H1 (cell line): ENCODE data around the gene SLC13A4. TPM values are rescaled to one million over a fixed set of nuclear protein-coding genes. Genes with fewer than 3 reads are reported as not detected.

Source experiments
- CTCF ChIA-PET: fragments of 300-600 bp; sonication (Branson Sonifier 250); formaldehyde crosslinking; loops from one replicate; lab custom pipeline; 2021; ENCODE audit not compliant: partially characterized antibody; lab: Charles Lee
- POLR2A ChIA-PET: fragments of 300-600 bp; sonication (Branson Sonifier 250); formaldehyde crosslinking; loops from one replicate; lab custom pipeline; 2021; ENCODE audit warnings: inconsistent platforms; ENCODE audit not compliant: partially characterized antibody; lab: Charles Lee
- DNase-seq, 2 experiments: peaks; one replicate each; pipeline versions ENCODE4 v3.0.0 to v3.0.0-alpha.2; 2010 to 2022; ENCODE audit warnings: low spot score in 2 of 2, low read depth in 1 of 2, mixed read lengths in 1 of 2
- FAIRE-seq: peaks from 2 replicates; lab custom pipeline; 2011; peaks lifted over from hg19 to GRCh38; lab: Jason Lieb, UNC
- H2AFZ ChIP-seq: 2 replicates; pipeline ENCODE4 v1.8.1; 2012; ENCODE audit warnings: low read length, inconsistent platforms
- H2AK5ac ChIP-seq: 2 replicates; pipeline ENCODE4 v1.6.1; 2013; ENCODE audit warnings: low read depth, low read length
- H2BK120ac ChIP-seq: replicated peaks from 2 replicates; pipeline ENCODE3; 2013; ENCODE audit warnings: low read depth, low read length, inconsistent platforms
- H2BK12ac ChIP-seq: 2 replicates; pipeline ENCODE4 v1.6.1; 2013; ENCODE audit warnings: low read depth, low read length
- H2BK15ac ChIP-seq: 2 replicates; pipeline ENCODE4 v1.6.1; 2013; ENCODE audit warnings: low read length
- H2BK20ac ChIP-seq: 2 replicates; pipeline ENCODE4 v1.6.1; 2013; ENCODE audit warnings: low read length
- H2BK5ac ChIP-seq: 2 replicates; pipeline ENCODE4 v1.6.1; 2013; ENCODE audit warnings: low read depth, low read length
- H3K14ac ChIP-seq: 2 replicates; pipeline ENCODE4 v1.6.1; 2013; ENCODE audit warnings: inconsistent platforms; ENCODE audit not compliant: insufficient read length
- H3K18ac ChIP-seq: 2 replicates; pipeline ENCODE4 v1.6.1; 2013; ENCODE audit warnings: low read length; ENCODE audit errors: extremely low read depth
- H3K23ac ChIP-seq: 2 replicates; pipeline ENCODE4 v1.6.1; 2013; ENCODE audit warnings: inconsistent platforms; ENCODE audit not compliant: insufficient read length
- H3K23me2 ChIP-seq: 2 replicates; pipeline ENCODE4 v1.6.1; 2013; ENCODE audit warnings: low read depth, low read length
- H3K27ac ChIP-seq: 2 replicates; pipeline ENCODE4 v1.6.1; 2011; ENCODE audit warnings: low read depth, low read length, inconsistent platforms
- H3K27me3 ChIP-seq, 4 experiments: replicated peaks in 1 of 4; 1 replicate in 1 of 4; 2 replicates in 3 of 4; pipeline versions ENCODE4 v1.6.1 to v1.8.1; 2011 to 2013; ENCODE audit warnings: low read length in 3 of 4, mild to moderate bottlenecking in 3 of 4, inconsistent platforms in 2 of 4, mixed read lengths in 2 of 4, moderate library complexity in 1 of 4; ENCODE audit not compliant: control insufficient read depth in 3 of 4, insufficient read depth in 3 of 4; ENCODE audit errors: extremely low read depth in 1 of 4
- H3K36me3 ChIP-seq, 4 experiments: 2 replicates each; pipeline versions ENCODE4 v1.6.1 to v1.8.1; 2011 to 2013; ENCODE audit warnings: mild to moderate bottlenecking in 4 of 4, low read length in 3 of 4, moderate library complexity in 2 of 4, control low read depth in 1 of 4, inconsistent platforms in 1 of 4; ENCODE audit not compliant: insufficient read depth in 4 of 4, control insufficient read depth in 2 of 4
- H3K4ac ChIP-seq: replicated peaks from 2 replicates; pipeline ENCODE3; 2013; ENCODE audit warnings: low read length, low read depth, mixed read lengths, inconsistent platforms; ENCODE audit not compliant: insufficient read length
- H3K4me1 ChIP-seq, 4 experiments: replicated peaks in 1 of 4; 1 replicate in 1 of 4; 2 replicates in 3 of 4; pipeline versions ENCODE4 v1.6.1 to v1.8.1; 2011 to 2013; ENCODE audit warnings: low read length in 3 of 4, inconsistent platforms in 2 of 4, mixed read lengths in 1 of 4; ENCODE audit not compliant: insufficient read depth in 4 of 4, control insufficient read depth in 3 of 4
- H3K4me2 ChIP-seq, 2 experiments: 2 replicates each; pipeline versions ENCODE4 v1.6.1 to v1.8.1; 2011 to 2013; ENCODE audit warnings: low read depth in 2 of 2, low read length in 2 of 2, control low read depth in 1 of 2, inconsistent platforms in 1 of 2, mild to moderate bottlenecking in 1 of 2; ENCODE audit not compliant: insufficient read depth in 1 of 2
- H3K4me3 ChIP-seq, 4 experiments: fragments of 200-600, 300-600 bp in 1 of 4; sonication (generic), shearing (Covaris generic), sonication (Bioruptor Twin) in 1 of 4; 2 replicates each; pipeline versions ENCODE4 v1.5.1 to v1.8.1; 2011 to 2016; ENCODE audit warnings: low read length in 4 of 4, low read depth in 3 of 4, control low read depth in 2 of 4, inconsistent platforms in 2 of 4, mild to moderate bottlenecking in 2 of 4, mixed read lengths in 1 of 4, moderate library complexity in 1 of 4; ENCODE audit not compliant: insufficient read depth in 2 of 4; ENCODE audit errors: extremely low read depth in 1 of 4
- H3K56ac ChIP-seq: replicated peaks from 2 replicates; pipeline ENCODE3; 2013; ENCODE audit warnings: low read depth, mild to moderate bottlenecking, mixed read lengths, low read length, inconsistent platforms; ENCODE audit not compliant: insufficient read length
- H3K79me1 ChIP-seq: 2 replicates; pipeline ENCODE4 v1.6.1; 2013; ENCODE audit warnings: low read depth, low read length, control low read depth
- H3K79me2 ChIP-seq, 2 experiments: 2 replicates each; pipeline versions ENCODE4 v1.6.1 to v1.8.1; 2012 to 2013; ENCODE audit warnings: low read length in 2 of 2, mild to moderate bottlenecking in 2 of 2, inconsistent platforms in 1 of 2; ENCODE audit not compliant: insufficient read depth in 2 of 2, control insufficient read depth in 1 of 2
- H3K9ac ChIP-seq, 4 experiments: replicated peaks in 1 of 4; 1 replicate in 1 of 4; 2 replicates in 3 of 4; pipeline versions ENCODE4 v1.6.1 to v1.8.1; 2011 to 2013; ENCODE audit warnings: low read depth in 3 of 4, low read length in 3 of 4, control low read depth in 2 of 4, mild to moderate bottlenecking in 2 of 4, moderate library complexity in 2 of 4, inconsistent platforms in 1 of 4; ENCODE audit errors: extremely low read depth in 1 of 4
- H3K9me3 ChIP-seq, 2 experiments: 2 replicates each; pipeline versions ENCODE4 v1.6.1 to v1.8.1; 2012 to 2013; ENCODE audit warnings: mild to moderate bottlenecking in 2 of 2, moderate library complexity in 2 of 2, control low read depth in 1 of 2, inconsistent platforms in 1 of 2, low read depth in 1 of 2, low read length in 1 of 2, mixed read lengths in 1 of 2; ENCODE audit not compliant: insufficient read depth in 2 of 2
- H4K20me1 ChIP-seq, 2 experiments: replicated peaks in 1 of 2; 2 replicates each; pipeline versions ENCODE3 to v1.8.1; 2011 to 2013; ENCODE audit warnings: inconsistent platforms in 2 of 2, low read length in 2 of 2, mild to moderate bottlenecking in 1 of 2; ENCODE audit not compliant: insufficient read depth in 2 of 2, control insufficient read depth in 1 of 2
- H4K5ac ChIP-seq: 2 replicates; pipeline ENCODE4 v1.6.1; 2013; ENCODE audit warnings: low read length, low read depth, mixed read lengths, inconsistent platforms; ENCODE audit not compliant: insufficient read length
- H4K8ac ChIP-seq: 2 replicates; pipeline ENCODE4 v1.8.0; 2013; ENCODE audit warnings: mild to moderate bottlenecking, moderate library complexity, low read length, inconsistent platforms; ENCODE audit not compliant: insufficient read depth; ENCODE audit errors: extremely low read depth
- H4K91ac ChIP-seq: replicated peaks from 2 replicates; pipeline ENCODE3; 2013; ENCODE audit warnings: low read length, mixed read lengths, inconsistent platforms; ENCODE audit not compliant: insufficient read length
- PHF8 ChIP-seq: fragments of 200-600 bp; sonication (generic); conservative IDR thresholded peaks from 2 replicates; pipeline ENCODE4 v1.7.1; 2012; ENCODE audit warnings: low read depth, mild to moderate bottlenecking, inconsistent platforms, low read length, moderate library complexity
- RAD21 ChIP-seq, 2 experiments: IDR thresholded peaks in 1 of 2; conservative IDR thresholded peaks in 1 of 2; 2 replicates each; pipeline ENCODE4 v1.6.1; 2011; ENCODE audit warnings: low read depth in 2 of 2, low read length in 2 of 2, improper control_type of control experiment in 1 of 2, inconsistent platforms in 1 of 2, mild to moderate bottlenecking in 1 of 2, moderate library complexity in 1 of 2
- TBP ChIP-seq: IDR thresholded peaks from 2 replicates; pipeline ENCODE4 v1.6.1; 2011; ENCODE audit warnings: low read depth, low read length, improper control_type of control experiment
- WGBS, 2 experiments: shearing (Covaris generic) in 1 of 2; methylation state at CpG; one replicate each; pipeline versions ENCODE4 v1.1.6 to v1.1.7; 2013 to 2015; ENCODE audit warnings: low lambda C conversion rate in 2 of 2, mixed read lengths in 2 of 2, inconsistent platforms in 1 of 2, low coverage in 1 of 2, missing lambda C conversion rate in 1 of 2; ENCODE audit not compliant: insufficient replicate concordance in 2 of 2, insufficient coverage in 1 of 2, insufficient read length in 1 of 2; ENCODE audit errors: extremely low coverage in 1 of 2, missing lambda C conversion rate in 1 of 2; 5-methylcytosine and 5-hydroxymethylcytosine counted together
- polyA plus RNA-seq, 7 experiments: library from polyadenylated mRNA; depleted of rRNA in 3 of 7; stranded (reverse) in 5 of 7; unstranded in 2 of 7; fragments of >200 nt in 5 of 7; fragments of 200-250 nt in 2 of 7; gene quantifications; 1 replicate in 5 of 7; 2 replicates in 1 of 7; 4 replicates in 1 of 7; pipeline versions ENCODE4 v1.2.1 to v1.2.3, GENCODE V29; 2011 to 2013; ENCODE audit warnings: missing spikeins in 2 of 7, mixed read lengths in 2 of 7
- total RNA-seq: library from RNA; stranded (reverse); fragmentation: NEBNext Ultra II Directional; extraction: Animal tissue kit (Norgen Biotek cat#: 25700); gene quantifications from 2 replicates; pipeline ENCODE4 v1.2.1, GENCODE V29; 2021
- TF ChIP-seq, protein P1 (sequence below), 3 experiments: IDR thresholded peaks; 1 replicate in 2 of 3; 2 replicates in 1 of 3; pipeline versions ENCODE4 v1.5.1 to v1.6.1; 2011; ENCODE audit warnings: low read length in 3 of 3, mild to moderate bottlenecking in 3 of 3, inconsistent platforms in 2 of 3, low read depth in 1 of 3, moderate library complexity in 1 of 3; ENCODE audit not compliant: insufficient read depth in 1 of 3; ENCODE audit errors: control extremely low read depth in 1 of 3

The SLC13A4 gene
- total and polyA plus RNA-seq, 2 of the 8 experiments (the other 6 are each of a cell fraction or from before 2014, with no cell fraction given), result 3.9 to 7.5 TPM

- H3K4me2 ChIP-seq, result no peak overlapping the region
- H4K20me1 ChIP-seq, result peaks cover 0 to 1% of the 10 kb centered on the region in 2 experiments
- H2BK120ac ChIP-seq, result no peak overlapping the region
- peaks cover 3 to 58% of the 10 kb centered on the region in 2 experiments; a peak in 3 of 4 replicates for H3K79me2 ChIP-seq
- H3K36me3 ChIP-seq, result peaks cover 0 to 17% (median 4%) of the 10 kb centered on the region in 4 experiments; a peak in 2 of 8 replicates
- no peaks in the 10 kb centered on the region for H3K4me1 ChIP-seq
- no peak overlapping the region for H4K5ac ChIP-seq
- H3K79me1 ChIP-seq, result peaks cover 5% of the 10 kb centered on the region; the same call in 1 of the 2 replicates
- DNase-seq, result no peak
- no peak overlapping the region for H2BK5ac ChIP-seq
- 84% methylated on average over 3 of the region's 3 CpGs; no CpG with 5 or more reads in 1 of the 2 experiments for WGBS, 2 experiments
- H3K9me3 ChIP-seq, result peaks cover 0 to 4% of the 10 kb centered on the region in 2 experiments; a peak in 2 of 4 replicates
- CTCF ChIA-PET, result interaction anchor here (0.7 to 8.9 kb wide), 33 partner anchors 10 to 1919 kb away, joined by 3 to 133 read pairs (median 4); partner anchors contain the start of genes SLC13A4 and STMP1
- TF ChIP-seq TBP (no peak), RAD21 (IDR thresholded peaks at IDR 0.05 in 1 of 2, conservative IDR thresholded peaks at IDR 0.05 in 1 of 2; ENCODE audit: low read depth in 2 of 2, low read length in 2 of 2) (peak; percentile 71 to 75), PHF8 (no peak)
- TF ChIP-seq, protein P1, sequence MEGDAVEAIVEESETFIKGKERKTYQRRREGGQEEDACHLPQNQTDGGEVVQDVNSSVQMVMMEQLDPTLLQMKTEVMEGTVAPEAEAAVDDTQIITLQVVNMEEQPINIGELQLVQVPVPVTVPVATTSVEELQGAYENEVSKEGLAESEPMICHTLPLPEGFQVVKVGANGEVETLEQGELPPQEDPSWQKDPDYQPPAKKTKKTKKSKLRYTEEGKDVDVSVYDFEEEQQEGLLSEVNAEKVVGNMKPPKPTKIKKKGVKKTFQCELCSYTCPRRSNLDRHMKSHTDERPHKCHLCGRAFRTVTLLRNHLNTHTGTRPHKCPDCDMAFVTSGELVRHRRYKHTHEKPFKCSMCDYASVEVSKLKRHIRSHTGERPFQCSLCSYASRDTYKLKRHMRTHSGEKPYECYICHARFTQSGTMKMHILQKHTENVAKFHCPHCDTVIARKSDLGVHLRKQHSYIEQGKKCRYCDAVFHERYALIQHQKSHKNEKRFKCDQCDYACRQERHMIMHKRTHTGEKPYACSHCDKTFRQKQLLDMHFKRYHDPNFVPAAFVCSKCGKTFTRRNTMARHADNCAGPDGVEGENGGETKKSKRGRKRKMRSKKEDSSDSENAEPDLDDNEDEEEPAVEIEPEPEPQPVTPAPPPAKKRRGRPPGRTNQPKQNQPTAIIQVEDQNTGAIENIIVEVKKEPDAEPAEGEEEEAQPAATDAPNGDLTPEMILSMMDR (IDR thresholded peaks at IDR 0.05; ENCODE audit: control extremely low read depth in 1 of 3, insufficient read depth in 1 of 3, low read depth in 1 of 3, low read length in 3 of 3), result peak in 2 of 3 experiments; percentile 67 to 82; a peak in 3 of 4 replicates
- TF ChIP-seq, all 59 proteins: peak for 2
- Histone ChIP-seq H3K27ac (no peak overlapping the region), H4K91ac (no peak overlapping the region), H3K14ac (no peak overlapping the region), H2BK12ac (no peak overlapping the region), H3K23me2 (no peaks in the 10 kb centered on the region), H3K56ac (no peak overlapping the region), H3K23ac (no peak overlapping the region), H4K8ac (no peak overlapping the region), H3K18ac (no peak overlapping the region), H3K4me3 (no peak overlapping the region), H2AFZ (no peak overlapping the region), H2BK15ac (no peak overlapping the region), H2BK20ac (no peak overlapping the region), H3K4ac (no peak overlapping the region), H2AK5ac (no peak overlapping the region), H3K27me3 (no peaks in the 10 kb centered on the region), H3K9ac (no peak overlapping the region)
- FAIRE-seq, result peak; percentile 50
- POLR2A ChIA-PET, result interaction anchor here (1.6 to 3.3 kb wide), 2 partner anchors 9 to 11 kb away, joined by 6 to 12 read pairs; partner anchors contain the start of gene STMP1
Observed at GRCh38 chr7:135672560-135673359, 55.2 kb downstream of the SLC13A4 start.
